Stimulated activated CD4-positive, alpha-beta T cell treated with anti-CD3 and anti-CD28 coated beads, TNF-alpha, amount 100 ng/mL, for 4 hours (primary cell): ENCODE data around the gene HES2.
"Not testable (repeated sequence)": the region's sequence is repeated elsewhere in the genome, so short reads cannot be mapped to it uniquely, and the experiment has no call there.

Experiments used
- DNase-seq, 3 experiments: peaks; one replicate each; pipeline ENCODE4 v3.0.0-alpha.2; 2020; ENCODE audit warnings: low read depth in 3 of 3

Gene HES2

DNA sequence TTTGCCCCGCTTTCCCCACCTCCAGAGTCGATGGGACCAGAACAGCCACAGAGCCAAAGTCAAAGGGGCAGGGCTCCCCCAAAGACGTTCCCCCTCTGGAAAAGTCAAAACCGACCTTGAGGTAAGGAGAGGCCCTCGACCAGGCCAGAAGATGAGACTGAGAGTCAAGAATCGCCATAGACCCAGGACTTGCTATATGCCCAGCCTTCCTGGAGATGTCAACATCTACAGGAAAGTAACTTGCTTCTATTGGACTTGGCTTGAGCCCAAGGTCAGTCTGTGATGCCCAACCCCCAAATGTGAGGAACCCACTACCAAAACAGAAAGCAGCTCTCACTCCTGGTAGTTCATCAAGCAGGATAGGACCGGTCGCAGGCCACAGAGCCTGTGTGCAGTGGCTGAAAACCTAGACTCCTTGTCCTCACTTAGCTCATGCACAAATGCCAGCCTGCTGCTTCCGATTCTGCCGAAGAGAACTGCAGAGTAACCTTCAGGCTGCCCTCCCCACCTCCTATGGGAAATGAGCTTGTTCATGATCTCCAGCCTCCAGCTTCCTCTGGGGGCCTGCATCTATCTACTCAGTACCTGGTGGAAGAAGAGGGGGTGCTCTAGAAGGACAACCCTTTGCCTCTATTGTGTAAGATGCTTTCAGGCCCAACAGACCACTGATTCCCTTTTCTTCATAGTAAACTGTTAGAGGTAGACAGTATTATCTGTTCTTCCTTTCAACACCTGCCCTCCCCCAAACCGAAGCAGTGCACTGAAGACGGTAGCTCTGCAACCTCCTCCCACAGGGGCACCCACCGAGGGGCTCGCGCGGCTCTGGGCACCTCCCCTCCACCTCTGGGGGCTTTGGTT is 27.5 kb downstream of the HES2 start:
- no peak for DNase-seq

DNA sequence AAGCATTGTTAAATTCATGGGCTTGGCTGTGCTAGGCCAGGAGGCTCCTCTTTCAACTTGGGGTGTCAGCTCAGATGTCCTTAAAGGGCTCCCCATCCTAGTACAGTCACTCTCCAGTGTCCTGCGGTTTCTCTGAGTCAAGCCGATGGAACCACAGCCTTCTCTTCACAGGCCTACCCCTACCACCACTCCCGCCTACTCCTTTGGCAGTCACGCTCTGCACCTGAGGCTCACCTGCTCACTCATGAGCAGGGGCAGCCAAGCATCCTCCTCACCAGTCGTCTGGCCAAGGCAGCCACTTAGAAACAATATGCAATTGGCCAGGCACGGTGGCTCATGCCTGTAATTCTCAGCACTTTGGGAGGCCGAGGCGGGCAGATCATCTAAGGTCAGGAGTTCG is 29.7 kb downstream of the HES2 start:
- DNase-seq, result no peak

DNA sequence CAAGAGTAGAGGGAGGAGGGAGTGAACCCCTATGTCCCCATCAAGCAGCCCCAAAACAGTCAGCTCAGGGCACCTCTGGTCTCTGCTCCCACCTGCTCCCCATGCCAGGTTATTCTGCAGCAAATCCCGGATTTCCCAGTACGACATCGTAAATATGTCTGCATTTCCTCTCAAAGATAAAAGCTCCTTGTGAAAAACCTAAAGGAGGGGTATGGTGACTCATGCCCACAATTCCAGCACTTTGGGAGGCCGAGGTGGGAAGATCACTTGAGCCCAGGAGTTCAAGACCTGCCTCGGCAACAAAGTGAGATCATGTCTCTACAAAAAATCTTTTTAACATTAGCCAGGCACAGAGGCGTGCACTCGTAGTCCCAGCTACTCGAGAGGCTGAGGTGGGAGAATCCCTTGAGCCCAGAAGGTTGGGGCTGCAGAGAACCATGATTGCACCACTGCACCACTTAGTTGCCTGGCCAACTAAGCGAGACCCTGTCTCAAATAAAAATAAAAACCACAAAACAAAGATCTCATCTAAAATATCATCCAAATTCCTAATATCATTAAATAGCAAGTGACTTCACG is 33.3 kb downstream of the HES2 start:
- DNase-seq, result no peak

DNA sequence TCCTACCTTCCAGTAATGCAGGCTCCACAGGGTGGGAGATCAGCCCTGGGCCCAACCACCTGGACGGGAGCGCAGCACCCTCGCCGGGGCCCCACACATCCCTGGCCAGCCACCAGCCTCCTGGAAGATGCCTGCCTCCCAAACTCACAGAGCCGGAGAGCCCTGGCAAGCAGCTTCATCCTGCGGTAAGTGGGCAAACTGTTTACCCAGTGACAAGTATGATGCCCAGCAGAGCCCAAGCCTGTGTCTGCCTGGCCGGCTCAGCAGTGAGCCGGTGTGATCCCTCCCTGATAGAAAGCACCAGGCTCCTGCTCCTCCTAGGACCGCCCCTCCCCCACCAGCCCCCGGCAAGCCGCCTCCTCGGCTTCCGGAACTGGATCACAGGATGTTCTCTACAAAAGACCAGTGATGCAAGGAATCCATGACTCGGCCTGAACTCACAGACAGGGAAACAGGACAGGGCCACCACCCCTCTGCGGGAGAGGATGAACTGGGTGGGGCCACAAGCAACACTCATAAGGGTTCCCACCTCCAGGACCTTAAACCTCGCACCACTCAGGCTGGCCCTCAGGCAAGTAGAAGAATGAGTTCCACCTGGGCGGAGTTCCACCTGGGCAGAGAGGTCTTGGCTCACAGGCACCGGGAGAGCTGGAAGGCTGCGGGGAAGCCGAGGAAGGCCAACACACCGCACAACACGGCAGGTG is 34.1 kb downstream of the HES2 start:
- no peak for DNase-seq

DNA sequence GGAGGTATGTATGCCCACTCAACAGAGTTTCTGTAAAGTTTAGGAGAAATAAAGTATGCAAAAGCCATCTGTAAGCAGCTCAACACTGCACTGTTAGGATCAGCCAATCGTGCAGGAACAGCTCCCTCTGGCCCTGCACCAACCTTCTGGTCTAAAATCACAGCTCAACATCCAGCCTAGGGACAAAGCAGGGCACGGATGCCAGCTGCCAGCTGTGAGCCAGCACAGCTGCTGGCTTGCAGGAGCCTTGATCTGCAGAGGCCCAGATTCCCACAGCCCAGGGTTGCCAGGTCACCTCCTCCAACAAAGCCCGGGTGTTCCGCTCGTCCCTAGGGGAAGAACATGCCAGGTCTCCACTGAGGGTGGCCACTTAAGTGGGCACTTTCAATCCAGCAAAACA is 34.8 kb downstream of the HES2 start:
- no peak for DNase-seq

DNA sequence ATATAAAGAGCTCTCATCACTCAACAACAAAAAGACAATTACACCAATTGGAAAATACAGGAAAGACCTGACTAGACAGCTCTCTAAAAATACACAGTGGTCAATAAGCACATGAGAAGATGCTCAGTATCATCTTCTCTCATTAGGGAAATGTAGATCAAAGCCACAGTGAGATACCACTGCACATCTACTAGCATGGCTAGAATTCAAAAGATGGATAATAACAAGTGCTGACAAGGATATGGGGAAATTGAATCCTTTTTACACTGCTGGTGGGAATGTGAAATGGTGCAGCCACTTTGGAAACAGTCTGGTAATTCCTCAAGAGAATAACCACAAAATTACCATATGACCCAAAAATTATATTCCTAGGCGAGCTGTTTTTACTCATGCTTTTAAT is 35.6 kb downstream of the HES2 start:
- no peak for DNase-seq

DNA sequence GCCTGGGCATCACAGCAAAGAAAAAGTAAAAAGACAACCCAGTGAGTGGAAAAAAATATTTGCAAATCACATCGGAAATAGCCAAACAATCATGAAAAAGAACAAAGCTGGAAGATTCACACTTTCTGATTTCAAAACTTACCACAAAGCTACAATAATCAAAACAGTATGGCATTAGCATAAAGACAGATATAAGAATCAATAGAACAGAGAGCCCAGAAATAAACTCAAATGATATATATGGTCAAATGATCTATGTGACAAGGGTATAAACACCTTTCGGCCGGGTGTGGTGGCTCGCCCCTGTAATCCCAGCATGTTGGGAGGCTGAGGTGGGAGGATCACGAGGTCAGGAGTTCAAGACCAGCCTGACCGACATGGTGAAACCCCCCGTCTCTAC is 39.7 kb downstream of the HES2 start:
- no peak for DNase-seq

DNA sequence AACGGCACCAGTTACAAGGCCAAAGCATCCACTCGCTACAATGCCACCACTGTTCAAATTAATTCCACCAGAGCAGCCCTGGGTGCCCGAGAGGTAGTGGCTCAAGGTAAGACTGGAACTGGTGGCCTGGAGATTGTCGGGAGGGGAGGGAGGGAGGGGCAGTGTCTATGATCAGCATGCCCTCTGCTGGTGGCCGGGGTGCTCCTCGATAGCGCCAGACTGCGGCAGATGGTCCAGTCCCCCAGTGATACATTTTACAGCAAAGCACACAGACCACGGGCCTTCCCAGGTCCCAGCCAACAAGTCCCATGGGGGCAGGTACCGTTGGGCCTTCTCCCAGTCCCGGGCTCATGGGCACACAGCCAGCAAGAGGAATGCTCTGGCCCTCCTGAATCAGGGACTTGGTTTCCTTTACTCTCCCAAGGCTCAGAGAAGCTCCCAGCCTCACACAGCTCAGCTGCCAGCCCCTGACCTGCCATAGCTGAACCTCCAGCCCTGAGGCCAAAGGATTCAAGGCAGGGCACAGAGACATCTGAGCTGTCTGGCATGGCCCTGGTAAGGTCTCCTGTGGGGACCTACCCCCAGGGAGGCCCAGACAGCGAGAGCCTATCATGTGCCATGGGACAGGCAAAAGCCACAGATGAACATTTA is 41.5 kb downstream of the HES2 start:
- no peak for DNase-seq

DNA sequence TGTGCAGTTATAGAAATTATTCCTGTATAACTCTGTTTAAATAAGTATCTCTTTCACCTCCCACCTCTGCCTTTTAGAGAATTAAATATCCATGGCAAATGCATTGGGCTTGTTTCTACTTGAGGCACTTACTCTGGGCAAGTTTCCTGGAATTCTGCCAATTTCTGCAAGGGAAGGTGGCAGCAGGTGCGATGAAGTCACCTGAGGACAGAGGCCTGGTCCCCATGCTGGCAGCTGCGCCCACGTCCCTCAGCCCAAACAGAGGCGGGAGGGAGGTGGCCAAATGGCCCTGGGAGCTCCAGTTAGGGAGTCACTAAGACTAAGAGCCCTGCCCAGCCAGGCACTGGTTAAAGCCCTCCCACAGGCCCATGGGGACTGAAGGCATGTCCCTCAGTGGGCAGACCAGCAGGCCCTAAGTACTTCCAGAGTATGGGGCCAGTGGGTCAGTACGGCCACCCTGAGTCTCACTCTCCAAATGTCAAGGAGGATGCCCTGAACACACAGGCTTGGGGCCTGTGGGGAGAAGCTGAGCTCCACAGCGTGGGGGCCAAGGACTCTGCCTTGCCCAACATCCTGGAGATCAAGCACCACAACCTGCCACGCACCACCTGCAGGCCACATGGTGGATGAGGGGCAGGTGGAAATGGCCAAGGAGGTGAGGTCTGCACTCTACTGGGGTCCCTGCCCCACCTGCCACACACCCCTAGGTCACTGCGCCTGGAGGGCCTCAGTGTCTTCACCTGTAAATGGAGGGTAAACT is 45.6 kb downstream of the HES2 start:
- no peak for DNase-seq

DNA sequence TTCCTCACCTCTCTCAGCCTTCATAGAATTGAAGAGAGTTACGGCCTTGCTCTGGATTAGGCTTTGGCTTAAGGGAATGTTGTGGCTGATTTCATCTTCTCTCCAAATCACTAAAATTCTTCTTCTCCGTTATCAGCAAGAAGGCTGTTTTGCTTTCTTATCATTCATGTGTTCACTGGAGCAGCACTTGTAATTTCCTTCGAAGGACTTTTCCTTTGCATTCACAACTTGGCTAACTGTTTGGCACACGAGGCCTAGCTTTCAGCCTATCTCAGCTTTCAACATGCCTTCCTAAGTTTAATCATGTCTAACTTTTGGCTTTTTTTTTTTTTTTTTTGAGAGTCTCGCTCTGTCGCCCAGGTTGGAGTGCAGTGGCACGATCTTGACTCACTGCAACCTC is 47.5 kb downstream of the HES2 start:
- not testable (repeated sequence) for DNase-seq

DNA sequence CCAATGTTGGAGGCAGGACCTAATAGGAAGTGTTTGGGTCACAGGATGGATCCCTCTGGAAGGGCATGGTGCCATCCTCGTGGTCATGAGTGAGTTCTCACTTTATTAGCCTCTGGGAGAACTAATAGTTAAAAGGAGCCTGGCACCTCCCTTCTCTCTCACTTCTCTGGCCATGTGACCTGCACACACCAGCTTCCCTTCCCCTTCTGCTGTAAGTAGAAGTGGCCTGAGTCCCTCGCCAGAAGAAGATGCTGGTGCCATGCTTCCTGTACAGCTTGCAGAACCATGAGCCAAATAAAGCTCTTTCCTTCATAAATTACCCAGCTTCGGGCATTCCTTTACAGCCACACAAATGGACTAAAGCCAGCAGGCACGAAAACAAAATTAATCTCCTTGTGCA is 49.7 kb downstream of the HES2 start:
- DNase-seq, result no peak

DNA sequence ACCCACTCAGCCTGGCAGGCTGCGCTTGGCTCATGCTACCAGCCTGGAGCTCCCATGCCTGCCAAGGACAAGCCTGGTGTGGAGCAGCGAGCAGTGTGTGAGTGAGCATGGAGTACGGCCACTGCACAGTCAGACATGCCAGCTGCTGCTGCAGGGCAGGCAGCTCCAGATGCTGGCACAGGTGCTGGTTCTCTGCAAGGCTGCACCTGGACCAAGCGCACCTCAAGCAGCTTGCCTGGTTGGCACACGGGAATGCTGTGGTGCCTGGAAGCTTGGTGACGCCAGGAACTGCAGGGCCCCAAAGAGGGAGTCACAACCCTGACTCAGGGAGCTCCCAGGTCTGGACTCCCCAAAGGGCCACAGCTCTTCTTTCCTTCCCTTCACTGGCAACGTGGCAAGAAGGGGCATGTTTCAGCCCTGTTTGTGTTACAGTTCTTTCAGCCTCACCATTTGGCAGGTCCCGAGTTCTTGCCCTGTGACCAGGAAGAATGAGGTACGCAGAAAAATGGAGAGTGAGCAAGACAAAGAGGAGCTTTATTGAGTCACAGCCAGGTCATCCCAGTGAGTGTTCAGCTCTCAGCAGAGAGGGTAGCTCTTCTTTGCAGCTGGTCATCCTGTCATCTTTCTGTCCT is 52.2 kb downstream of the HES2 start:
- DNase-seq, result no peak

DNA sequence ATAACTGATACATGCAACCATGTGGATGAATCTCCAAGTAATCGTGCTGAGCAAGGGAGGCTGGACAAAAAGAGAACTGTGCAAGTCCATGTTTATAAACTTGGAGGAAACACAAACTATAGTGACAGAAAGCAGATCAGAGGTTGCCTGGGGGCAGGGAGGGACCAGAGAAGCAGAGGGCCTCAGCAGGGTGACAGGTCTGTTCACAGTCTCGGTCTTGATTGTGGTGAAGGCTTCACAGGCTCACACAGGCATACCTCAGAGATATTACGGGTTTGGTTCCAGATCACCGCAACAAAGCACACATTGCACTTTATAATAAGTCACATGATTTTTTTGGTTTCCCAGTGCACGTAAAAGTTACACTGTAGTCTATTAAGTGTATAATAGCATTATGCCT is 54.7 kb downstream of the HES2 start:
- DNase-seq, result peak in 1 of 3 experiments; percentile 20

DNA sequence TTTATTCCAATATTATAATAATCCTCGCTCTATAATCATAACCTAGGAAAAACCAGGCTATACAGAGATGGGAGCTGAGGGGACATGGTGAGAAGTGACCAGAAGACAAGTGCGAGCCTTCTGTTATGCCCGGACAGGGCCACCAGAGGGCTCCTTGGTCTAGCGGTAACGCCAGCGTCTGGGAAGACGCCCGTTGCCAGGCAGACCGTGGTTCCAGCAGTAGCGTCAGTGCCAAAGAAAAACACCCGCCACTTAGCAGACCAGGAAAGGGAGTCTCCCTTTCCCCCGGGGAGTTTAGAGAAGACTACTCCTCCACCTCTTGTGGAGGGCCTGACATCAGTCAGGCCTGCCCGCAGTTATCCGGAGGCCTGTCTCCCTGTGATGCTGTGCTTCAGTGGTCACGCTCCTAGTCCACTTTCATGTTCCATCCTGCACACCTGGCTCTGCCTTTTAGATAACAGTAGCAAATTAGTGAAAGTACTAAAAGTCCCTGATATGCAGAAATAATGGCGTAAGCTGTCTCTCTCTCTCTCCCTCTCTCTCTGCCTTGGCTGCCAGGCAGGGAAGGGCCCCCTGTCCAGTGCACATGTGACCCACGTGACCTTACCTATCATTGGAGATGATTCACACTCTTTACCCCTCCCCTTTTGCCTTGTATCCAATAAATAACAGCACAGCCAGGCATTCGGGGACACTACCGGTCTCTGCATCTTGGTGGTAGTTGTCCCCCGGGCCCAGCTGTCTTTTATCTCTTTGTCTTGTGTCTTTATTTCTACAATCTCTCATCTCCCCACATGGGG is 56.4 kb downstream of the HES2 start:
- DNase-seq, result not testable (repeated sequence)
